ENCODE measurements around the gene TEX26. TPM values are rescaled to one million over a fixed set of nuclear protein-coding genes. Genes with fewer than 3 reads are reported as not detected.

Gene TEX26
- total and polyA plus RNA-seq, 4 donors = 0.08 to 0.31 TPM; not detected in 2

GRCh38 chr13:31000889-31001288 is 68.4 kb downstream of the TEX26 start:
- H3K36me3 ChIP-seq (ENCODE audit: control insufficient read depth in 4 of 4, insufficient read depth in 3 of 4, low read depth in 1 of 4, low read length in 3 of 4) = no peaks in the 10 kb centered on the region
- DNase-seq (ENCODE audit: low spot score) = no peak
- no peak overlapping the region for H3K27ac ChIP-seq (ENCODE audit: low read depth in 1 of 2, low read length in 2 of 2)
- H3K9ac ChIP-seq (ENCODE audit: low read depth in 1 of 2, low read length in 2 of 2) = no peak overlapping the region
- TF ChIP-seq TAF1 (conservative IDR thresholded peaks at IDR 0.05) = no peak
- TF ChIP-seq HNF4A (conservative IDR thresholded peaks at IDR 0.05) = no peak
- TF ChIP-seq HNF4G (IDR thresholded peaks at IDR 0.05) = no peak
- no peak for TF ChIP-seq RXRA (IDR thresholded peaks at IDR 0.05)
- TF ChIP-seq MAX (IDR thresholded peaks at IDR 0.05) = no peak
- no peak for TF ChIP-seq ZBTB33 (IDR thresholded peaks at IDR 0.05)
- no peak for TF ChIP-seq RAD21 (IDR thresholded peaks at IDR 0.05)
- H3K27me3 ChIP-seq (ENCODE audit: control insufficient read depth in 4 of 4, insufficient read depth in 4 of 4, low read length in 3 of 4) = peaks cover 0 to 8% (median 0%) of the 10 kb centered on the region in 4 donors
- H3K9me3 ChIP-seq (ENCODE audit: control insufficient read depth in 4 of 4, low read length in 3 of 4) = no peaks in the 10 kb centered on the region
- H3K4me3 ChIP-seq (ENCODE audit: low read depth in 1 of 3, low read length in 3 of 3) = no peak overlapping the region
- WGBS = 66% methylated on average over 3 of the region's 3 CpGs
- H3K4me1 ChIP-seq (ENCODE audit: control insufficient read depth in 4 of 4, insufficient read depth in 4 of 4, low read length in 3 of 4) = no peaks in the 10 kb centered on the region

GRCh38 chr13:31001647-31002046 is 69.2 kb downstream of the TEX26 start:
- no peak for TF ChIP-seq ZBTB33 (IDR thresholded peaks at IDR 0.05)
- no peak for TF ChIP-seq RAD21 (IDR thresholded peaks at IDR 0.05)
- no peak for TF ChIP-seq FOXA2 (IDR thresholded peaks at IDR 0.05)
- no peak for TF ChIP-seq FOXA1 (IDR thresholded peaks at IDR 0.05)
- TF ChIP-seq RXRA (IDR thresholded peaks at IDR 0.05) = no peak
- TF ChIP-seq SP1 (IDR thresholded peaks at IDR 0.05) = no peak
- no peak for TF ChIP-seq ATF3 (IDR thresholded peaks at IDR 0.05)
- no peak for TF ChIP-seq YY1 (IDR thresholded peaks at IDR 0.05)
- no peak for TF ChIP-seq HNF4G (IDR thresholded peaks at IDR 0.05)
- no peak for TF ChIP-seq MAX (IDR thresholded peaks at IDR 0.05)
- no peak for TF ChIP-seq REST (IDR thresholded peaks at IDR 0.05)
- Histone ChIP-seq H3K36me3 (ENCODE audit: control insufficient read depth in 4 of 4, insufficient read depth in 3 of 4, low read depth in 1 of 4, low read length in 3 of 4) (no peaks in the 10 kb centered on the region), H3K4me1 (ENCODE audit: control insufficient read depth in 4 of 4, insufficient read depth in 4 of 4, low read length in 3 of 4) (no peaks in the 10 kb centered on the region), H3K4me3 (ENCODE audit: low read depth in 1 of 3, low read length in 3 of 3) (no peak overlapping the region), H3K9me3 (ENCODE audit: control insufficient read depth in 4 of 4, low read length in 3 of 4) (no peaks in the 10 kb centered on the region), H3K27me3 (ENCODE audit: control insufficient read depth in 4 of 4, insufficient read depth in 4 of 4, low read length in 3 of 4) (peaks cover 0 to 8% (median 0%) of the 10 kb centered on the region in 4 donors), H3K9ac (ENCODE audit: low read depth in 1 of 2, low read length in 2 of 2) (no peak overlapping the region), H3K27ac (ENCODE audit: low read depth in 1 of 2, low read length in 2 of 2) (no peak overlapping the region)
- DNase-seq (ENCODE audit: low spot score) = no peak
- WGBS = 58% methylated on average over 2 of the region's 2 CpGs

Measured in liver (tissue), 9 donors.